AG10803 (cell line): ENCODE measurements around the gene FXYD6.
A peak's percentile ranks its signal among the peaks of the same experiment; 100 is the strongest.

Source experiments
- DNase-seq: peaks from one replicate; pipeline ENCODE4 v3.0.0; 2010; ENCODE audit warnings: low read depth
- H3K4me3 ChIP-seq: 2 replicates; pipeline ENCODE4 v1.5.1; 2011; ENCODE audit warnings: mild to moderate bottlenecking, low read length, control low read depth
- CTCF ChIP-seq: conservative IDR thresholded peaks from 2 replicates; pipeline ENCODE4 v1.5.1; 2011; ENCODE audit warnings: mild to moderate bottlenecking, low read length, control low read depth, inconsistent platforms

Gene FXYD6

GRCh38 chr11:117849781-117850414 is 26.6 kb downstream of the FXYD6 start:
- no peak overlapping the region for H3K4me3 ChIP-seq
- DNase-seq, result no peak
- no peak for TF ChIP-seq CTCF

GRCh38 chr11:117843666-117844484 is 32.6 kb downstream of the FXYD6 start:
- H3K4me3 ChIP-seq, result no peak overlapping the region
- peak; percentile 97 for TF ChIP-seq CTCF
- DNase-seq, result peak; percentile 53

GRCh38 chr11:117842131-117842941 is 34.1 kb downstream of the FXYD6 start:
- TF ChIP-seq CTCF, result no peak
- DNase-seq, result no peak
- no peak overlapping the region for H3K4me3 ChIP-seq

GRCh38 chr11:117841551-117842031 is 34.9 kb downstream of the FXYD6 start:
- no peak for TF ChIP-seq CTCF
- no peak for DNase-seq
- no peak overlapping the region for H3K4me3 ChIP-seq

GRCh38 chr11:117840881-117841550 is 35.4 kb downstream of the FXYD6 start:
- no peak for TF ChIP-seq CTCF

GRCh38 chr11:117839936-117840813 is 36.3 kb downstream of the FXYD6 start:
- no peak for TF ChIP-seq CTCF
- H3K4me3 ChIP-seq, result no peak overlapping the region
- no peak for DNase-seq

More at GRCh38 chr11:117840881-117841550, 35.4 kb downstream of the FXYD6 start:
- H3K4me3 ChIP-seq, result no peak overlapping the region
- no peak for DNase-seq
